ENCODE data around the gene DSC2.

DNA sequence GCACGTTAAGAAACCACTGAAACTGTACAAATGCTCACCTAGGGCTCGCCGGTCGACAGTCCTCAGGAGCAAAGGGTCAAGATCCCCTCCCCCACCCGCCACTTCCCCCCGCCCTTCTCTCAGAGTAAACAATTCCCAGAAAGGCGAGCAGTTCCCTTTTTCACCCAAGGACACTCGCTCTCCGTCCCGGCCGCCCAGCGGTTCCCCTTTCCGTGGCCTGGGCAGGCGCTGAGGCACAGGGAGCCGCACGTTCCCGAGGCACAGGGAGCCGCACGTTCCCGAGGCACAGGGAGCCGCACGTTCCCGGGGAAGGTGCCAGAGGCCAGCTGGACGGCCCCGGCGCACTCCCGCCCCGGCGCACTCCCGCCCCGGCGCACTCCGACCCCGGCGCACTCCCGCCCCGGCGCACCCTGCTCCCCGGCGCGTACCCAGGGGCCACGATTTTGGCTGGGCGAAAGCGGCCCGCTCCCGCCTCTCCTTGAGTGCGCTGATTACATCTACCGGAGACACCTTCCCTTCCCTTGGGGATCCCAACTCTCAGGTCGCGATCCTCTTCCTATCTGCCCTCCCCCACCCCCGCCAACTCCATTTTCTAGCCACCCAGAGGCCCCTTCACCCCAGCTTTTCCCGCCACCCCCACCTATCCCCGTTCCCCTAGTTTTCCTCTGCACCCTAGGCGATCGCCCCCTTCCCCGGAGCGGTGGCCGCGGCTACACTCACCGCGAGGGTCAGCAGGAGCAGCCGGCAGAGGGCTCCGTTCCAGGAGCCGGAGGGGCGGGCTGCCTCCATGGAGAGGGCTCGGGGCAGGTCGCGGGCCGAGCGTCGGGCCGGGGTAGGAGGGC, 817 bp downstream of the DSC2 start:
- TF ChIP-seq POLR2AphosphoS5 (IDR thresholded peaks at IDR 0.05) (peak in 3 of 4 donors; percentile 14 to 57 (median 42)), POLR2A (IDR thresholded peaks at IDR 0.05) (no peak)
